Dermis blood vessel endothelial cell (primary cell): Measurements from ENCODE around the gene CDON. TPM values are rescaled to one million over a fixed set of nuclear protein-coding genes. Genes with fewer than 3 reads are reported as not detected.
A peak's percentile ranks its signal among the peaks of the same experiment; 100 is the strongest.

ENCODE experiments used
- DNase-seq: peaks from one replicate; pipeline ENCODE4 v3.0.0; 2010
- total RNA-seq: library from RNA; depleted of rRNA; stranded (reverse); fragments of >200 nt; gene quantifications from 2 replicates; pipeline ENCODE4 v1.2.3, GENCODE V29; 2014

The CDON gene
- total RNA-seq, 1 donor from 2014 or later: 3.6 TPM

GRCh38 chr11:126083829-126084607 lies 21.4 kb upstream of the CDON start:
- DNase-seq: no peak

- DNase-seq: no peak
Measured at GRCh38 chr11:126082251-126083109, 19.8 kb upstream of the CDON start.

DNA sequence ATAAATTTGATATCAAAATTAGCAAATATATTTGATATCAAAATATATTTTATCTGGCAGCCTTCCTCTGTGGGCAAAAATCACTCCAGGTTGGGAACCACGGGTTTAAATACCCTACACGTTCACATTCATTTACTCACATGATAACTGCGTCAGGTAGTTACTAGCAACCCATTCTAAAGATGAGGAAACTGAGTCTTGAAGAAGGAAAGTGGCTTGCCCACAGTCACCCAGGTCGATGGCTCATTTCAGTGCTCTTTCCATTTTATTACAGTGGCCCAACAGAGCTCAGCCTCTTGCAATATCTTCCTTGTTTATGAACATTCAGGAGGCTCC lies 19.2 kb upstream of the CDON start:
- DNase-seq: no peak

GRCh38 chr11:126080161-126080941 lies 17.7 kb upstream of the CDON start:
- DNase-seq: no peak

GRCh38 chr11:126079621-126080124 lies 17.0 kb upstream of the CDON start:
- no peak for DNase-seq

DNA sequence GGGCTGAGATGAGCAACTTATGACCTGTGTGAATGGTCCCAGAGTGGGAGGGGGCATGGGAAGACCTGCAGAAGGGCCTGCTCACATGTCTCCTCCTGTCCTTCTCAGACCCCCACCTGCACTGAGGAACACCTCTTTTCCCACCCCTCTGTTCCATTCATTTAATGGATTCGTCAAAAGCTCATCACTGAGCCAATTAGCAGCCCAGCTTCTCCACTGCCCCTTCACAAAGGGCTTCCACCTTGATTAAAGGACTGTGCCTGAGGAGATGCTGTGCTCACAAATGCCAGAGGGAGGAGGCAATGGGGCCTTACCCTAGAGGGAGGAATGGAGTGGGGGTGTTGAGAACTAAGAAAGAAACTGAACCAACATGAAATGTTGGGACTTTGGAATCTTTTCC lies 14.0 kb upstream of the CDON start:
- no peak for DNase-seq

DNA sequence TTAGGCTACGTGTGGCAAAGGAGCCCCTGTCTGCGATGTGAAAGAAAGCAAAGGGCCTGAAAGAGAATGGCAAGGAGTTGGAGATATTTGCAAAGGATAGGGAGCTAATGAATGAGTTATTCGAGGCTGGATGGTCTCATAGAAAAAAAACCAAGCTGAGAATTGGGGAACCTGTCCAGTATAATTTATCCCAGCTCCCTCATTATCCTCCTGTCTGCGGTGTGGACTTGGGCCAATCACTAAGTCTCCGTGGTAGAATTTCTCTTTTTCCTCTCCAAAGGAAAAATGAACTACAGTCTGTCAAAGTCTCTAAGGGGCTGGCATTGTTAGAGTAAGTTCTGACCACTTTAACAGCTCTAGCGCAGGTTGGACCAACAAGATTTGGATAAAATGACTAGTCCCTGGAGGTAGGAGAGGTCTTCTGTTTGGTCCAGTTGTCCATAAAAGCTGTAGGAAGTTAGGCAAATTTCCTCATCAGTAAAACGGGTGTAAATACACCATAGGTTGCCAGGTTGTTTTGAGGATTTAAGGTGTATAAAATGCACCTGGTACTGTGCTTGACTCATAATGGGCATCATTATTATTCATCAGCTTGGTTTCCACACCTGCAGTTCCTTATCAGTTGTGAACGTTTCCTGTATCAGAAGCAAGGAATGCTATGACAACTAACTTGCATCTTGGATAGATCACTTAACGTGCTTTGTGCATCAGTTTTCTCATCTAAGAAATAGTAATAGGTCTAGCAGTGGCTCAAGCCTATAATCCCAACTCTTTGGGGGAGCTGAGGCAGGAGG lies 10.3 kb upstream of the CDON start:
- DNase-seq: no peak

DNA sequence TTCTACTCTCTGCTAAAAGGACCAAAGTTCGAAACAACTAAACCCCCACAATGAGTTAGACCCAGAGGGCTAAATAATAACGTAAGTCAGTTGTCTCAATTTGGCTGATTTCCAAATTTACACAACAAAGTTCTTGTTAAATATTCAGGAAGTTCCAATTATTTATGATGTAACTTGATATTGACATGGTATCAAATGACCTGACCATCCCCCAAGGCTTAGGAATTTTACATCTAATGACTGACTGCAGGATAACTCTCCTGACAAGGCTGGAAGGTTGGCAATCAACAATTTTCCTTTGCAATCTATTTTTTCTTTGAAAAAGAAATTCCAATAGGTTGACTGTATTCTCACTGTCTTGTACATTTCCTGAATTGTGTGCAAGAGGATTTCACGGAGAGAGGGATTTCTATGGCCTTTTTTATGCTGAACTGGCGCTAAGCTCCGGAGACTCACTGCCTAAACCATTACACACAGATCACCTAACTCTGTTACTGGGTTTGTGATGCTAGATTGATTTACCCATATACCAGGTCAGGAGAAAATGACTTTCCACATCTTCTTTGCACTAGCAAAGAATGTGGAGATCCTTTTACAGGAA lies 9.6 kb upstream of the CDON start:
- no peak for DNase-seq

DNA sequence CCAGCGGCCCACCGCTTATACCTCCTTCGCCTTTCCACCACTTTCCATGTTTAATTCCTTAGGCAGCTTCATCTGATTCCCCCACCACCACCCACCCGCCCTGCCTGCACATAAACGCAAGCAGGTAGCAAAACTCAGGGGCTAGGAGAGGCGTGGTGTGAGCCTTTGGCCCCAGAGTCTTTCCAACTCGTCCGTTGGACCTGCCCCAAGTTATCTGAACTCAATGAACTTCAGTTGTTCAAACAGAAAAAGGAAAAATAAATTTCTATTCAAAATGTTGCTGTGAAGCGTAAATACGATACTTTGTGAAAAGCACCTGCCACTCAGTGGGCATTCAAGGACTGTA lies 814 bp upstream of the CDON start:
- no peak for DNase-seq

GRCh38 chr11:126061707-126062678 lies 673 bp downstream of the CDON start:
- DNase-seq: peak; percentile 47

- no peak for DNase-seq
Measured at GRCh38 chr11:126060757-126061171, 1.9 kb downstream of the CDON start.

DNA sequence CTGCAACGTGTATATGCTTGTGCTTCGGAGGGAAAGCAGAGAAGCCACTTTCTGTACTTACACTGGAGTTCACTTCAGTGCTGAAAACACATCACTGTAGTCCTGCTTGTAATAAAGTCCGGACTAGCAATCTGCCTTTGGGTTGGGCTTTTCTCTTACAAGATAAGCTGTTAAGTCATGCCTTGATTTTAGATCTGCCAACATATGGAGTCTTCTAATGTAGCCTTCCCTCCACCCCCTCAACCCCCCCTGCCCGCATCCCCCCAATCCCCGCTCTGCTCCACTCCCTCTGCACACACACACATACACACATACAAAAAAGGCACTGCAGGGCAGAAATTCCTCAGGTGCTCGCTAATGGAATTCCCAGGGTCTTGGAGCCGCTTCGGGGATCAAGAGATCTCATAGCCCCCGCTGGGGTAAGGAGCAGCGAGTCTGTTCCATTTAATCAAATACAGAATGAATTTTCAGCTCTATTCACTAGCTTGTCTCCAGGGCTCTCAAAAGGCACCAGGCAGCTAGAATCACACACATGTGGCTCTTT lies 3.4 kb downstream of the CDON start:
- no peak for DNase-seq

- no peak for DNase-seq
Measured at GRCh38 chr11:126058105-126058874, 4.4 kb downstream of the CDON start.

DNA sequence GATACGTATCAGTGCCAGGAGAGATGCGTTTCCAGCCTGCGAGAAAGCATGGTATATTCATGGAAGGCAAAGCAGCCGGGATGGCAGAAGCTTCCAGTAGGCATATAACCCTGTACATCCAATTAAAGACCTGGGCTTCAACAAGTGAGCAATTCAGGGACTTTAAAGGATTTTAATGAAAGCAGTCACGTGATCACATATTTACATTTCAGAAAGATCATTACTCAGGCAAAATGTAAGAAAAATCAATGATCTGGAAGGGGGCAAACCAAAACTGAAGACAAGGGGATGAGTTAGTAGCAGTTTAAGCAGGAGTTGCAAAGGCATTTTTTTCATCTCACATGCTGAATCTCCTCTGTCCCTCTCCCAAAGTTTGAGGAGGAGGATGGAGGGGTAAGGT lies 7.8 kb downstream of the CDON start:
- no peak for DNase-seq

DNA sequence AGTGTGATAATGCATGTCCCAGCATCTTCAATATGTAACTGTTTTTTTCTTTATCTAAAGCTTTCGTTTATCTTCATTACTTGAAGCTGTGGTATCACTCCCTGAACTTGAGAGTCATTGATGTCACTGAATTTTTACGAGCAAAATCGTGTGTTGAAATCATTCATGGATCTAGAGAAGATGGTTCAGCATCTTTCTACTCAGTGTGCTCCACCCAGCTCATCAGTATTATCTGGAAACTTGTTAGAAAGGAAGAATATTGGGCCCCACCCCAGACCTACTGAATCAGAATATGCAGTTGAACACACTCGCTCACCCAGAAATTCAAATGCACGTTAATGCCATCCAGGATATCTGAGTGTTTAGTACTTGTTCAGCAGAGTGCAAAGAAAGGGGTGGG lies 8.3 kb downstream of the CDON start:
- no peak for DNase-seq

- no peak for DNase-seq
Measured at GRCh38 chr11:126053415-126054286, 9.0 kb downstream of the CDON start.

DNA sequence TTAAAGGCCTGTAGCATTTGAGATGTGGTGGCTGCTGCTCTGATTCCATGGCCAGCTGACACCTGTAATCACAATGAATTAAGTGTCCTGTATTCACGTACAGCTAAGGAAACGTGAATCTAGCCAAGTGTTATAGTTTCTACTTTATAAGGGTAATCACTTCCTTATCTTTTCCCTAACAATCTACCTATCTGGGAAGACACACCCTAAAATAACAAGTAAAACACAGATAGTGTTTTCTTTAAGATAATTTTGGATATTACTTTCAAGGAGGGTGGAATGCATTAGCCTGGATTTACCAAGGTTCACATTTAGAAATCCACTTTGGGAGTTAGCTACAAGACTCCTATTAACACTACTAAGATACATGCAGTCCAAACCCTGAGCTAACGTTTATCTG lies 11.5 kb downstream of the CDON start:
- DNase-seq: no peak

GRCh38 chr11:126049159-126049558 lies 13.5 kb downstream of the CDON start:
- DNase-seq: no peak

DNA sequence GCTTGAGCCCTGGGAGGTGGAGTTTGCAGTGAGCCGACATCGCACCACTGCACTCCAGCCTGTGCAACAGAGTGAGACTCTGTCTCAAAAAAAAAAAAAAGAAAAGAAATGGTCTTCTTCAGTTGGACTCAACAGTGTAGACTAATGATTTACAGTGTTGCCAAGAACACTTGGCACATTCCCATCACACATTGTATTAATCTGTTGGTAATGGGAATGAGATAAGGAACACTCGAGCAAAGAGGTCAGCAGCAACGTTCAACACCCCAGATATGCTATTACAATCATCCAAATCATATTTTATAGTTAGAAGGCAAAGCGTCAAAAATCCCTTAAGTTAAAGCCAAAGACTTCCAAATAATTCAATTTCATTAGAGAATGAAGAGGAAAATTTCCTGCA lies 14.5 kb downstream of the CDON start:
- peak; percentile 37 for DNase-seq
